Smooth muscle cell (in vitro differentiated cells): ENCODE measurements around the gene CYB5R2. TPM values are rescaled to one million over a fixed set of nuclear protein-coding genes. Genes with fewer than 3 reads are reported as not detected.
A peak's percentile ranks its signal among the peaks of the same experiment; 100 is the strongest.

Experiments
- DNase-seq: peaks from one replicate; lab custom pipeline; 2025; ENCODE audit not compliant: unreplicated experiment; lab: John Stamatoyannopoulos, UW
- H2AFZ ChIP-seq: fragments of 200-600 bp; sonication (generic); 2 replicates; pipeline ENCODE4 v1.6.0; 2016; ENCODE audit warnings: antibody characterized with exemption, low read depth, mild to moderate bottlenecking
- H3F3A ChIP-seq: fragments of 200-600 bp; sonication (generic); 2 replicates; pipeline ENCODE4 v1.6.0; 2017; ENCODE audit warnings: antibody characterized with exemption, low read depth
- H3K27ac ChIP-seq: fragments of 200-600 bp; sonication (generic); 2 replicates; pipeline ENCODE4 v1.5.1; 2016; ENCODE audit warnings: low read depth, mild to moderate bottlenecking
- H3K27me3 ChIP-seq: fragments of 200-600 bp; sonication (generic); 2 replicates; pipeline ENCODE4 v1.6.1; 2016; ENCODE audit warnings: low read depth, mild to moderate bottlenecking
- H3K36me3 ChIP-seq: fragments of 200-600 bp; sonication (generic); 2 replicates; pipeline ENCODE4 v1.5.1; 2016; ENCODE audit warnings: low read depth
- H3K4me1 ChIP-seq: fragments of 200-600 bp; sonication (generic); 2 replicates; pipeline ENCODE4 v1.5.1; 2016; ENCODE audit warnings: low read depth
- H3K4me2 ChIP-seq: fragments of 200-600 bp; sonication (generic); 2 replicates; pipeline ENCODE4 v1.6.0; 2016; ENCODE audit warnings: mild to moderate bottlenecking
- H3K4me3 ChIP-seq: fragments of 200-600 bp; sonication (generic); 2 replicates; pipeline ENCODE4 v1.5.1; 2016; ENCODE audit warnings: mild to moderate bottlenecking
- H3K79me2 ChIP-seq: fragments of 200-600 bp; sonication (generic); 2 replicates; pipeline ENCODE4 v1.6.0; 2016; ENCODE audit warnings: low read depth, mild to moderate bottlenecking
- H3K9ac ChIP-seq: fragments of 200-600 bp; sonication (generic); 2 replicates; pipeline ENCODE4 v1.6.0; 2016; ENCODE audit warnings: low read depth
- H3K9me3 ChIP-seq: fragments of 200-600 bp; sonication (generic); replicated peaks from 2 replicates; pipeline ENCODE4 v1.5.1; 2016; ENCODE audit warnings: low read depth
- H4K20me1 ChIP-seq: fragments of 200-600 bp; sonication (generic); 2 replicates; pipeline ENCODE4 v1.6.0; 2016; ENCODE audit warnings: low read depth
- CTCF ChIP-seq: fragments of 200-600 bp; sonication (generic); IDR thresholded peaks from 2 replicates; pipeline ENCODE4 v1.5.1; 2017; ENCODE audit warnings: borderline replicate concordance, mild to moderate bottlenecking, antibody characterized with exemption; ENCODE audit not compliant: insufficient read depth, poor library complexity, severe bottlenecking
- WGBS: methylation state at CpG from one replicate; pipeline ENCODE4 v1.1.7; 2016; ENCODE audit warnings: low lambda C conversion rate; 5-methylcytosine and 5-hydroxymethylcytosine counted together
- polyA plus RNA-seq: library from polyadenylated mRNA; unstranded; fragments of >200 nt; fragmentation: Nextera tagmentation; extraction: Ambion mirVana; gene quantifications from 2 replicates; pipeline ENCODE4 v1.2.1, GENCODE V29; 2016
- total RNA-seq: library from RNA; depleted of rRNA; stranded (reverse); fragments of >200 nt; gene quantifications from 2 replicates; pipeline ENCODE4 v1.2.3, GENCODE V29; 2014

Gene CYB5R2
- total and polyA plus RNA-seq, 2 experiments from 2014 or later = 32.4 to 45.1 TPM

GRCh38 chr11:7677071-7677470 is 3.8 kb upstream of the CYB5R2 start:
- Histone ChIP-seq H3K36me3 (no peaks in the 10 kb centered on the region), H3K27ac (peak overlapping the region; percentile 97), H3K4me2 (peak overlapping the region; percentile 69), H3F3A (peaks cover 38% of the 10 kb centered on the region), H3K4me3 (peak overlapping the region; percentile 9), H3K27me3 (peaks cover 2% of the 10 kb centered on the region), H3K9me3 (no peaks in the 10 kb centered on the region), H3K4me1 (peaks cover 9% of the 10 kb centered on the region), H2AFZ (no peak overlapping the region), H3K9ac (peak overlapping the region; percentile 80), H4K20me1 (no peaks in the 10 kb centered on the region), H3K79me2 (no peaks in the 10 kb centered on the region)
- DNase-seq = no peak
- 19% methylated on average over 5 of the region's 5 CpGs for WGBS
- TF ChIP-seq CTCF = no peak

- H3K9ac ChIP-seq = no peak overlapping the region
- no peak overlapping the region for H2AFZ ChIP-seq
- no peak overlapping the region for H3K4me2 ChIP-seq
- peaks cover 45% of the 10 kb centered on the region for H3F3A ChIP-seq
- no peaks in the 10 kb centered on the region for H3K27me3 ChIP-seq
- H3K79me2 ChIP-seq = no peaks in the 10 kb centered on the region
- H3K9me3 ChIP-seq = no peaks in the 10 kb centered on the region
- no peak for TF ChIP-seq CTCF
- WGBS = 73% methylated on average over 3 of the region's 3 CpGs
- no peaks in the 10 kb centered on the region for H4K20me1 ChIP-seq
- H3K4me3 ChIP-seq = no peak overlapping the region
- H3K27ac ChIP-seq = peak overlapping the region; percentile 97
- no peak for DNase-seq
- H3K4me1 ChIP-seq = peaks cover 9% of the 10 kb centered on the region
- no peaks in the 10 kb centered on the region for H3K36me3 ChIP-seq
Measured at GRCh38 chr11:7675631-7676030, 2.3 kb upstream of the CYB5R2 start.

GRCh38 chr11:7673724-7674434 is 579 bp upstream of the CYB5R2 start:
- WGBS = 2% methylated on average over 67 of the region's 72 CpGs
- peak overlapping the region; percentile 75 for H3K4me3 ChIP-seq
- peaks cover 9% of the 10 kb centered on the region for H3K4me1 ChIP-seq
- H3K36me3 ChIP-seq = no peaks in the 10 kb centered on the region
- peak overlapping the region; percentile 96 for H3K4me2 ChIP-seq
- peak overlapping the region; percentile 85 for H3K9ac ChIP-seq
- no peaks in the 10 kb centered on the region for H4K20me1 ChIP-seq
- no peak for DNase-seq
- peaks cover 45% of the 10 kb centered on the region for H3F3A ChIP-seq
- no peak for TF ChIP-seq CTCF
- no peaks in the 10 kb centered on the region for H3K9me3 ChIP-seq
- H2AFZ ChIP-seq = peak overlapping the region; percentile 98
- no peaks in the 10 kb centered on the region for H3K27me3 ChIP-seq
- H3K27ac ChIP-seq = peak overlapping the region; percentile 58
- no peaks in the 10 kb centered on the region for H3K79me2 ChIP-seq

- no peaks in the 10 kb centered on the region for H3K9me3 ChIP-seq
- no peaks in the 10 kb centered on the region for H3K27me3 ChIP-seq
- H3K4me1 ChIP-seq = peaks cover 13% of the 10 kb centered on the region
- no peaks in the 10 kb centered on the region for H3K36me3 ChIP-seq
- peaks cover 44% of the 10 kb centered on the region for H3F3A ChIP-seq
- WGBS = 95% methylated on average over 16 of the region's 16 CpGs
- no peak for TF ChIP-seq CTCF
- no peak for DNase-seq
- H2AFZ ChIP-seq = no peak overlapping the region
- peak overlapping the region; percentile 96 for H3K4me2 ChIP-seq
- no peak overlapping the region for H3K9ac ChIP-seq
- H4K20me1 ChIP-seq = no peaks in the 10 kb centered on the region
- no peaks in the 10 kb centered on the region for H3K79me2 ChIP-seq
- peak overlapping the region; percentile 58 for H3K27ac ChIP-seq
- H3K4me3 ChIP-seq = no peak overlapping the region
Measured at GRCh38 chr11:7672276-7672959, 882 bp downstream of the CYB5R2 start.
